LHCN-M2 (cell line): ENCODE data around the gene ANGPTL5. TPM values are rescaled to one million over a fixed set of nuclear protein-coding genes. Genes with fewer than 3 reads are reported as not detected.
A peak's percentile ranks its signal among the peaks of the same experiment; 100 is the strongest.
"Not testable (repeated sequence)": the region's sequence is repeated elsewhere in the genome, so short reads cannot be mapped to it uniquely, and the experiment has no call there.

Experiments
- DNase-seq: peaks from one replicate; pipeline ENCODE4 v3.0.0-alpha.2; 2012; ENCODE audit warnings: low read depth
- total RNA-seq: library from RNA; depleted of rRNA; stranded (reverse); fragments of >200 nt; gene quantifications from 2 replicates; pipeline ENCODE4 v1.2.3, GENCODE V29; 2014; rRNA removed

Gene ANGPTL5
- total RNA-seq, 1 experiment from 2014 or later = not detected

GRCh38 chr11:101889767-101890166, 26.6 kb downstream of the ANGPTL5 start:
- DNase-seq = no peak

GRCh38 chr11:101885631-101886030, 30.7 kb downstream of the ANGPTL5 start:
- no peak for DNase-seq

- DNase-seq = no peak
Measured at GRCh38 chr11:101881586-101881985, 34.7 kb downstream of the ANGPTL5 start.

GRCh38 chr11:101880222-101880621, 36.1 kb downstream of the ANGPTL5 start:
- peak; percentile 69 for DNase-seq

GRCh38 chr11:101872171-101872882, 44.0 kb downstream of the ANGPTL5 start:
- no peak for DNase-seq

GRCh38 chr11:101870510-101870909, 45.8 kb downstream of the ANGPTL5 start:
- DNase-seq = peak; percentile 85

- DNase-seq = no peak
Measured at GRCh38 chr11:101867951-101868350, 48.4 kb downstream of the ANGPTL5 start.

- DNase-seq = peak; percentile 83
Measured at GRCh38 chr11:101866619-101867491, 49.5 kb downstream of the ANGPTL5 start.

GRCh38 chr11:101864098-101864497, 52.2 kb downstream of the ANGPTL5 start:
- DNase-seq = no peak

- DNase-seq = peak; percentile 66
Measured at GRCh38 chr11:101863361-101863760, 53.0 kb downstream of the ANGPTL5 start.

GRCh38 chr11:101862391-101863233, 53.7 kb downstream of the ANGPTL5 start:
- peak; percentile 74 for DNase-seq

- peak; percentile 68 for DNase-seq
Measured at GRCh38 chr11:101860696-101861427, 55.5 kb downstream of the ANGPTL5 start.

GRCh38 chr11:101852260-101852659, 64.1 kb downstream of the ANGPTL5 start:
- DNase-seq = not testable (repeated sequence)

GRCh38 chr11:101848262-101848661, 68.1 kb downstream of the ANGPTL5 start:
- DNase-seq = peak; percentile 26

- DNase-seq = no peak
Measured at GRCh38 chr11:101844608-101845007, 71.7 kb downstream of the ANGPTL5 start.

- no peak for DNase-seq
Measured at GRCh38 chr11:101840704-101841103, 75.6 kb downstream of the ANGPTL5 start.

Other genes starting within 250 kb of the ANGPTL5 start
- 1.6 and 2.0 TPM in 2 replicates for gene CEP126, start 1.5 kb downstream of the ANGPTL5 start, total RNA-seq
- gene CFAP300, start 130.9 kb upstream of the ANGPTL5 start, total RNA-seq = 4.3 and 6.7 TPM in 2 replicates
- 99.4 and 118 TPM in 2 replicates for gene YAP1, start 193.9 kb upstream of the ANGPTL5 start, total RNA-seq